ENCODE measurements around the gene SLC9C1. TPM values are rescaled to one million over a fixed set of nuclear protein-coding genes. Genes with fewer than 3 reads are reported as not detected.

SLC9C1 gene
- polyA plus RNA-seq, 1 donor (not counting 4 experiments of a cell fraction or from before 2014, with no cell fraction given): not detected

DNA sequence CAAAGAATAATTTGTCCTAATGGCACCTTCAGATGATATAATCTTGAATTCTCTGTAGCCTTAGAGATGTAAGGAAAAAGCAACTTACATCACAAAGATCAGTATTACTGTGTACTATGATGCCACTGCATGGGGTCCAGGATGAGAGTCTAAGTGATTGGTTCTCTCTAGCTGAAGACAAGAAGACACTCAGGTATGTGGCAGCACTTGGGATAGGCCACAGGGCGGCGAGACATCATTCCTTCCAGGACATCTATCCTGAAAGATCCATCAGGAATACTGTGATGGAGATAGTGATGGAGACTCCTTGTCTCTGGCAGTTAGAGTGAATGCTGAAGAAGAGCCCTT is 41.4 kb upstream of the SLC9C1 start:
- Histone ChIP-seq H3K36me3 (ENCODE audit: control insufficient read depth in 2 of 2, extremely low read depth in 1 of 2, insufficient read depth in 2 of 2, low read length in 2 of 2) (no peaks in the 10 kb centered on the region), H3K4me1 (ENCODE audit: control insufficient read depth, extremely low read depth, insufficient read depth, low read length) (peaks cover 9% of the 10 kb centered on the region), H3K9ac (ENCODE audit: control insufficient read depth, extremely low read depth, insufficient read depth, low read length) (no peak overlapping the region), H3K27ac (ENCODE audit: control insufficient read depth, insufficient read depth, low read length) (no peak overlapping the region), H3K9me1 (ENCODE audit: control insufficient read depth, extremely low read depth, insufficient read depth, low read length) (no peaks in the 10 kb centered on the region), H2AFZ (ENCODE audit: control insufficient read depth, low read length) (no peak overlapping the region), H3K9me3 (ENCODE audit: control insufficient read depth, low read depth, low read length) (no peaks in the 10 kb centered on the region), H3K27me3 (ENCODE audit: control insufficient read depth, extremely low read depth, insufficient read depth, low read length) (peaks cover 17% of the 10 kb centered on the region), H4K20me1 (ENCODE audit: control insufficient read depth, extremely low read depth, insufficient read depth, low read length) (no peaks in the 10 kb centered on the region), H3K4me2 (ENCODE audit: control insufficient read depth, extremely low read depth, insufficient read depth, low read depth, low read length) (no peak overlapping the region), H3K4me3 (ENCODE audit: control insufficient read depth in 2 of 3, extremely low read depth in 1 of 3, insufficient read depth in 2 of 3, low read depth in 1 of 3, low read length in 3 of 3) (no peak overlapping the region), H3K79me2 (ENCODE audit: control insufficient read depth, insufficient read depth, low read length) (no peaks in the 10 kb centered on the region)
- no peak for TF ChIP-seq EZH2 (IDR thresholded peaks at IDR 0.05; ENCODE audit: low read length)
- TF ChIP-seq, protein P1, sequence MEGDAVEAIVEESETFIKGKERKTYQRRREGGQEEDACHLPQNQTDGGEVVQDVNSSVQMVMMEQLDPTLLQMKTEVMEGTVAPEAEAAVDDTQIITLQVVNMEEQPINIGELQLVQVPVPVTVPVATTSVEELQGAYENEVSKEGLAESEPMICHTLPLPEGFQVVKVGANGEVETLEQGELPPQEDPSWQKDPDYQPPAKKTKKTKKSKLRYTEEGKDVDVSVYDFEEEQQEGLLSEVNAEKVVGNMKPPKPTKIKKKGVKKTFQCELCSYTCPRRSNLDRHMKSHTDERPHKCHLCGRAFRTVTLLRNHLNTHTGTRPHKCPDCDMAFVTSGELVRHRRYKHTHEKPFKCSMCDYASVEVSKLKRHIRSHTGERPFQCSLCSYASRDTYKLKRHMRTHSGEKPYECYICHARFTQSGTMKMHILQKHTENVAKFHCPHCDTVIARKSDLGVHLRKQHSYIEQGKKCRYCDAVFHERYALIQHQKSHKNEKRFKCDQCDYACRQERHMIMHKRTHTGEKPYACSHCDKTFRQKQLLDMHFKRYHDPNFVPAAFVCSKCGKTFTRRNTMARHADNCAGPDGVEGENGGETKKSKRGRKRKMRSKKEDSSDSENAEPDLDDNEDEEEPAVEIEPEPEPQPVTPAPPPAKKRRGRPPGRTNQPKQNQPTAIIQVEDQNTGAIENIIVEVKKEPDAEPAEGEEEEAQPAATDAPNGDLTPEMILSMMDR (optimal IDR thresholded peaks at IDR 0.05 in 1 of 3, IDR thresholded peaks at IDR 0.05 in 1 of 3, conservative IDR thresholded peaks at IDR 0.05 in 1 of 3; ENCODE audit: extremely low read depth in 1 of 3, insufficient read depth in 2 of 3, low read length in 3 of 3): no peak
- dilution Hi-C loops (cut with MboI; ENCODE audit: extremely low pct_ligation_motif_present, low sequenced_read_pairs): loop anchor here (25.0 kb wide), 1 partner anchor 177 kb away; no protein-coding TSS in a partner anchor
- no peak for DNase-seq (ENCODE audit: low read depth, low spot score)
- no peak for FAIRE-seq

DNA sequence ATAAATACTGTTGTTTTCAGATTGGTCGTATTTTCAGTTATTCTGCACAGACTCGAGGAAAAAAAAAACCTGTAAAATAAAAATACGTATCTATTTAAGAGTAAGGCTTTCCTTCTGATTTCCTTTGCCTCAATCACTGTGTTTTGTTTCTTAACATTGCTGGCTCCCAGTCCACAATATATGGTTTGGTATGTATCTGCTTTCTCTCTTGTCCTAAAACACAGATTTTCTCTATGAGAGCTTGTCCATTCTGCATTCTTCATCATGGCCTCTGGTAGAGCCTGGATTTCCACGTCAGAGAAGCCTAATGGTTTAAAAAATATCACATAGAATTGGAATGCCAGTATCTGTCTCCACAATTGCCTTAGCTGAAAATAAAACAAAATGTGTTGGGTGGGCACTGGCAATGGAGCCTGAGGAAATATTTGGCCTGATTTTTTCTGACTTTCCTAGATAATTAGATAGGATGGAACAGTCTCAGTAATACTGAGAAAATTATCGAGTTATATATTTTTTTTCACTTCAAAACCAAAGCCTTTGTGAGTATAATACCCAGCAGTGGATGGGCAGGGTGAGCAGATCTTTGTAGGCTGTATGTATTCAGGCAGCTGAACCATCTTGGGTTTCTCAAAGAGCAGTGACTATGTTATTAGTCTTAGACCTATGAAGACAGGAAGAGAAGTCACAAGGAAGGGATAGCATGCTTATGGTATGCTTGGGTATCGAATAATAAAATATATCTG is 40.8 kb upstream of the SLC9C1 start:
- no peak overlapping the region for H3K4me3 ChIP-seq (ENCODE audit: control insufficient read depth in 2 of 3, extremely low read depth in 1 of 3, insufficient read depth in 2 of 3, low read depth in 1 of 3, low read length in 3 of 3)
- H3K9ac ChIP-seq (ENCODE audit: control insufficient read depth, extremely low read depth, insufficient read depth, low read length): no peak overlapping the region
- FAIRE-seq (no peak), DNase-seq (ENCODE audit: low read depth, low spot score) (no peak)
- H4K20me1 ChIP-seq (ENCODE audit: control insufficient read depth, extremely low read depth, insufficient read depth, low read length): no peaks in the 10 kb centered on the region
- no peaks in the 10 kb centered on the region for H3K9me3 ChIP-seq (ENCODE audit: control insufficient read depth, low read depth, low read length)
- H3K4me1 ChIP-seq (ENCODE audit: control insufficient read depth, extremely low read depth, insufficient read depth, low read length): peaks cover 9% of the 10 kb centered on the region
- dilution Hi-C loops (cut with MboI; ENCODE audit: extremely low pct_ligation_motif_present, low sequenced_read_pairs): loop anchor here (25.0 kb wide), 1 partner anchor 177 kb away; no protein-coding TSS in a partner anchor
- peaks cover 17% of the 10 kb centered on the region for H3K27me3 ChIP-seq (ENCODE audit: control insufficient read depth, extremely low read depth, insufficient read depth, low read length)
- no peak overlapping the region for H2AFZ ChIP-seq (ENCODE audit: control insufficient read depth, low read length)
- no peaks in the 10 kb centered on the region for H3K36me3 ChIP-seq (ENCODE audit: control insufficient read depth in 2 of 2, extremely low read depth in 1 of 2, insufficient read depth in 2 of 2, low read length in 2 of 2)
- H3K27ac ChIP-seq (ENCODE audit: control insufficient read depth, insufficient read depth, low read length): no peak overlapping the region
- H3K9me1 ChIP-seq (ENCODE audit: control insufficient read depth, extremely low read depth, insufficient read depth, low read length): no peaks in the 10 kb centered on the region
- no peaks in the 10 kb centered on the region for H3K79me2 ChIP-seq (ENCODE audit: control insufficient read depth, insufficient read depth, low read length)
- TF ChIP-seq, protein P1 (optimal IDR thresholded peaks at IDR 0.05 in 1 of 3, IDR thresholded peaks at IDR 0.05 in 1 of 3, conservative IDR thresholded peaks at IDR 0.05 in 1 of 3; ENCODE audit: extremely low read depth in 1 of 3, insufficient read depth in 2 of 3, low read length in 3 of 3): no peak
- no peak overlapping the region for H3K4me2 ChIP-seq (ENCODE audit: control insufficient read depth, extremely low read depth, insufficient read depth, low read depth, low read length)

All from keratinocyte (primary cell).